ENCODE data around the gene ADO. TPM values are rescaled to one million over a fixed set of nuclear protein-coding genes. Genes with fewer than 3 reads are reported as not detected.

ADO gene
- total and polyA plus RNA-seq, 9 of the 15 experiments (the other 6 are each of a cell fraction or from before 2014, with no cell fraction given): 3.0 to 20.0 (median 16.1) TPM

- H3K27ac ChIP-seq (ENCODE audit: extremely low read depth, low read depth, low read length): no peak overlapping the region
- ChIA-PET POLR2A (interaction anchor here (0.6 to 2.0 kb wide), 2 partner anchors 8 to 613 kb away, joined by 5 to 12 read pairs; no protein-coding TSS in a partner anchor), CTCF (ENCODE audit: low intra/inter-chr PET ratio) (no interaction called here)
- H3K79me2 ChIP-seq (ENCODE audit: control insufficient read depth, insufficient read depth, low read length): no peaks in the 10 kb centered on the region
- H2AFZ ChIP-seq (ENCODE audit: low read depth, low read length): no peak overlapping the region
- no peaks in the 10 kb centered on the region for H3K36me3 ChIP-seq (ENCODE audit: control insufficient read depth, insufficient read depth, low read length)
- H3K9me3 ChIP-seq (replicated peaks; ENCODE audit: control insufficient read depth, insufficient read depth, low read depth, low read length): no peaks in the 10 kb centered on the region
- H4K20me1 ChIP-seq (replicated peaks; ENCODE audit: control insufficient read depth, insufficient read depth, low read length): no peaks in the 10 kb centered on the region
- peaks cover 3 to 11% of the 10 kb centered on the region in 2 experiments for H3K27me3 ChIP-seq (ENCODE audit: control insufficient read depth in 2 of 2, insufficient read depth in 2 of 2, low read length in 2 of 2)
- BruUV-seq (replicated peaks): no TSS peak
- 2% methylated on average over 3 of the region's 3 CpGs for WGBS (ENCODE audit: insufficient coverage, low coverage, missing lambda C conversion rate)
- H3K9ac ChIP-seq (ENCODE audit: insufficient read depth in 1 of 2, low read depth in 2 of 2, low read length in 2 of 2): no peak overlapping the region
- no peak overlapping the region for H3K4me3 ChIP-seq
- DNase-seq (ENCODE audit: extremely low read depth in 1 of 4, low spot score in 3 of 4): peak in 1 of 4 experiments; percentile 17
- no peaks in the 10 kb centered on the region for H3K9me1 ChIP-seq (ENCODE audit: control insufficient read depth, insufficient read depth, low read length)
- H3K4me1 ChIP-seq (replicated peaks in 1 of 2; ENCODE audit: control insufficient read depth in 2 of 2, insufficient read depth in 2 of 2, low read length in 2 of 2): no peaks in the 10 kb centered on the region; a peak in 1 of 5 replicates
- in situ Hi-C loops (cut with MboI) (no loop called here), intact Hi-C loops (cut with micrococcal nuclease) (no loop called here)
- FAIRE-seq: no peak
- no peak overlapping the region for H3K4me2 ChIP-seq (ENCODE audit: insufficient read depth, low read length)
- TF ChIP-seq MTA3 (IDR thresholded peaks at IDR 0.05; ENCODE audit: borderline replicate concordance) (no peak), ZNF398 (CRISPR knock-in tag; IDR thresholded peaks at IDR 0.05) (no peak), ZNF780A (CRISPR knock-in tag; IDR thresholded peaks at IDR 0.05) (no peak), TCF3 (CRISPR knock-in tag; IDR thresholded peaks at IDR 0.05) (no peak), MAFG (tag; conservative IDR thresholded peaks at IDR 0.05) (peak; percentile 95), ZC3H4 (CRISPR knock-in tag; IDR thresholded peaks at IDR 0.05; ENCODE audit: borderline replicate concordance) (no peak), MAFK (IDR thresholded peaks at IDR 0.05; ENCODE audit: low read length) (peak; percentile 97), C11orf30 (IDR thresholded peaks at IDR 0.05; ENCODE audit: low read depth) (peak; percentile 94), MAFF (IDR thresholded peaks at IDR 0.05; ENCODE audit: low read length) (peak; percentile 97), BCOR (IDR thresholded peaks at IDR 0.05) (no peak), EHMT2 (IDR thresholded peaks at IDR 0.05) (no peak), FIP1L1 (IDR thresholded peaks at IDR 0.05; ENCODE audit: low read depth, low read length, poor library complexity, severe bottlenecking) (no peak), ZNF699 (CRISPR knock-in tag; IDR thresholded peaks at IDR 0.05; ENCODE audit: insufficient replicate concordance) (no peak), NFE2L1 (tag; IDR thresholded peaks at IDR 0.05; ENCODE audit: borderline replicate concordance, low read depth) (0 out of 2 replicates have a peak, but pooled peaks have one; percentile 38), ZNF316 (IDR thresholded peaks at IDR 0.05) (peak; percentile 98), SAP30 (IDR thresholded peaks at IDR 0.05; ENCODE audit: borderline replicate concordance, insufficient read depth, low read depth, low read length, poor library complexity, severe bottlenecking) (no peak), NFE2 (IDR thresholded peaks at IDR 0.05; ENCODE audit: low read depth) (peak; percentile 30; the same call in 1 of the 2 replicates)
- TF ChIP-seq, protein P1, sequence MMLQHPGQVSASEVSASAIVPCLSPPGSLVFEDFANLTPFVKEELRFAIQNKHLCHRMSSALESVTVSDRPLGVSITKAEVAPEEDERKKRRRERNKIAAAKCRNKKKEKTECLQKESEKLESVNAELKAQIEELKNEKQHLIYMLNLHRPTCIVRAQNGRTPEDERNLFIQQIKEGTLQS (IDR thresholded peaks at IDR 0.05): peak; percentile 62
- TF ChIP-seq, protein P1 (CRISPR knock-in tag; conservative IDR thresholded peaks at IDR 0.05): no peak
- no peak; the same call in 2 of the 3 replicates for ATAC-seq
Measured at GRCh38 chr10:62761115-62761514, 43.4 kb upstream of the ADO start.

Data from K562 (cell line).